GM19239 (cell line): Measurements from ENCODE around the gene RC3H2.
"Not testable (repeated sequence)": the region's sequence is repeated elsewhere in the genome, so short reads cannot be mapped to it uniquely, and the experiment has no call there.

Experiments
- DNase-seq: peaks from one replicate; pipeline ENCODE4 v3.0.0; 2011; ENCODE audit warnings: low spot score; ENCODE audit not compliant: insufficient read length
- FAIRE-seq: peaks from 2 replicates; lab custom pipeline; 2011; peaks lifted over from hg19 to GRCh38; lab: Jason Lieb, UNC

Gene RC3H2

GRCh38 chr9:122923947-122924346 lies 18.8 kb upstream of the RC3H2 start:
- FAIRE-seq = no peak

GRCh38 chr9:122922713-122923112 lies 17.6 kb upstream of the RC3H2 start:
- DNase-seq (no peak), FAIRE-seq (no peak)

More at GRCh38 chr9:122923947-122924346, 18.8 kb upstream of the RC3H2 start:
- no peak for DNase-seq

GRCh38 chr9:122918310-122918709 lies 13.2 kb upstream of the RC3H2 start:
- DNase-seq = no peak

DNA sequence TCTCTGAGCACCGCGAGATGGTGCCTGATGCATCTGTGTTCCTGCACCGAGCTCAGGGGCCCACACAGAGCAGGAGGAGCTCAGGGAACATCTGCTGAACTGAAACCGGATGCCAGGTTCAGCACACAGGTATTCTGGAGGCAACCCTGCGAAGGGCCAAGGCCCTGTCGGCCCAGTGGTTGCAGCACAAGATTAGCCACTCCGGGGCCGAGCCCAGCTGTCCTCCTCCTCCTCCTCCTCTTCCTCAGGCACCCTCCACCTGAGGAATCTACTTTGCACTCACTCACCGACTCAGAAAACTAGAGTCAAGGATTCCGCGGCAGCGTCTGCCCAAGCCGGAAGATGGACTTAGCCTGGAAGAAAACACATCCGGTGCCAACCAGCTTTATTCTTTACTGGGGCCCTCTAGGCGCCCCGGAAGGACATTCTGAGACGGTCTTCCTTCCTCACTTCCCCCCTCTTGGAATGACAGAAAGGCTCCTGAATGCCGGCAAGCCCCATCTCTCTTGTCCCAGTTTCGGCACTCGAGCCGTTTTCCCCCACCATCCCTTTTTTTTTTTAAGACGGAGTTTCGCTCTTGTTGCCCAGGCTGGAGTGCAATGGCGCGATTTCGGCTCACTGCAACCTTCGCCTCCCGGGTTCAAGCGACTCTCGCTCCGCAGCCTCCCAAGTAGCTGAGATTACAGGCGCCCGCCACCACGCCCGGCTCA lies 8.0 kb upstream of the RC3H2 start, which contains the start of gene ZBTB6:
Gene ZBTB6 (minus strand): TSS at position 360 of the 710 bp plus-strand sequence. CDS start 1,251 bp downstream, outside the sequence.
- DNase-seq (peak; percentile 61), FAIRE-seq (peak; percentile 98)

More at GRCh38 chr9:122918310-122918709, 13.2 kb upstream of the RC3H2 start:
- no peak for FAIRE-seq

DNA sequence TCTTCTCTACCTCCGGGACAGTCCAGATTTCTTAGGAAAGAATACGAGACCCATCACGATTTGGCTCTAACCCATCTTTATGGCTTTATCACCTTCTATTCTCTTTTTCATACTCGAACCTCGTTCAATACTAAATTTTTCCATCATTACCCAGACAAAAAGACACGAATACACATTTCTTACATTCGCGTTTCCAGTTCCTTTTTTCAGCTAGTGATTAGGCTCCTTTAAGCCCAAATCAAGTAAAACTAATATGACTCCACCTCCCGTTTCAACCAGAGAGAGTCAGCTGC lies 7.5 kb upstream of the RC3H2 start:
- FAIRE-seq = no peak
- no peak for DNase-seq

GRCh38 chr9:122906122-122906521 lies 963 bp upstream of the RC3H2 start:
- FAIRE-seq, DNase-seq: not testable (repeated sequence)

DNA sequence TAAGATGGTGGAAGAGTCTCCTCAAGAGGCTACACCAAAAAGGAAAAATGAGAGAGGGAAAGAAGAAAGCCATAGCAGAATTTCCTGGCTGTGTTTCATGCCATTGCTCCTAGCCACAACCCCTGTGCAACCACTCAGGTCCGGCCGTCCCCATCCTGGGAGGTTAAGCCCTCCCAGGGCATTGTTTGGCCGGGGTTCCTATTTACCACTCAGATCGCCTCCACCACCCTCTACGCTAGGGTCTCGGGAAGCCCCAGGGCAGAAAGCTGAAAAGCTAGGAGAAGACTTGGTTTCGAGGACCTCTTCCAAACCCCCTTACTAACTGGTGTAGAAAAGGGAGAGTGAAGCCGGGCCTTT lies 715 bp downstream of the RC3H2 start:
- DNase-seq = no peak
- no peak for FAIRE-seq

DNA sequence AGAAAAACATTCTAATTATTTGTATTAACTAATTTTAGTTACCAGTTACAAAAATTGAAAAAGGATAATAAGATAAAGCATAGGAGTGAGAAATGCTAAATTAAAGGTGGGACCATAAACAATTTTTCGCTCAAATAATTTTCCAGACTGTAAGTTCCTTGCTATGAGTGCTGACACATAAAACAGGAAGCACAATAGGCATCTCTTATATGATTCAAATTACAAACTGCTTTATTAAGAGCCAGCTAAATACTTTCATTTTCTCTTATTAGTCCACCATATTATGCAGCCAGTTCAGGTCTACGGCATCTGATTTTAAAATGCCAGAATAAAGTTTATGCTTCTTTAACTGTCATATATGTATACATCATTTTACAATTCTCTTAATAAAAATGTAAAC lies 4.4 kb downstream of the RC3H2 start:
- DNase-seq (no peak), FAIRE-seq (peak; percentile 76)

DNA sequence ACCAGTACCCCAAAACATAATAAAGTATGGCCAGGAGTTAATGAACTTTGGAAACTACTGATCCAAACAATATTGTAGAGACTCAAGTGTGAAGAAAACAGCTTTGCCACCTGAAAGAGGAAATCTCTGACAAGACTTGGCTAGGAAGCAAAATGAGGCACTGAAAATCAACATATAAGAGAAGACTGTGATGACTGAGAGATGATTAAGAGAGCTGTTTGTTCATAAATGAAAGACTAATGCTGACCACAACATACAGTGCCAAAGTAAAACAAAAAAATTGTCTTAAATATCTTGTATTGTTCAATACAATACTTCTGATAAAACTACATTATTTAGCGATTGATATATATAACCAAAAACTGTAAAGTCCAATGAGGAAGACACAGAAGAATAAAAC lies 7.2 kb downstream of the RC3H2 start:
- DNase-seq (no peak), FAIRE-seq (peak; percentile 60)

GRCh38 chr9:122888480-122888879 lies 16.7 kb downstream of the RC3H2 start:
- DNase-seq (no peak), FAIRE-seq (no peak)

GRCh38 chr9:122883125-122883524 lies 22.0 kb downstream of the RC3H2 start:
- FAIRE-seq (peak; percentile 35), DNase-seq (no peak)

DNA sequence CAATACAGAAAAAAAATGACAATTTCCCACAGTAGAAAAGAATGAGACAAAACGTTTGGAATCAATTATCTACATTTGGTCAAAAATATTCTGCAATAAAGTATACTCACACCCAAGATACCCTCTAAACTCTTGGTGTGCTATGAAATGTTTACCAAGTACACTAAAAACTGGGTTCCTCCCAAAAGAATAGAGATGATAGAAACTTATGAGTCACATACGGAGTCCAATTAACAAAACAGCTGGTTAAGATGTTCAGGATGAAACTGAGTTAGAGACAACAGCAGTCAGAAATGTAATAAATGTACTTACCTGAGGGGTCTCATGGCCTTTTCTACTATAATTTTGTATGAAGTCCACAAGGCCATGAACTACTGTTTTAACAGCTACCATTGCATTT lies 25.7 kb downstream of the RC3H2 start:
- FAIRE-seq = no peak

DNA sequence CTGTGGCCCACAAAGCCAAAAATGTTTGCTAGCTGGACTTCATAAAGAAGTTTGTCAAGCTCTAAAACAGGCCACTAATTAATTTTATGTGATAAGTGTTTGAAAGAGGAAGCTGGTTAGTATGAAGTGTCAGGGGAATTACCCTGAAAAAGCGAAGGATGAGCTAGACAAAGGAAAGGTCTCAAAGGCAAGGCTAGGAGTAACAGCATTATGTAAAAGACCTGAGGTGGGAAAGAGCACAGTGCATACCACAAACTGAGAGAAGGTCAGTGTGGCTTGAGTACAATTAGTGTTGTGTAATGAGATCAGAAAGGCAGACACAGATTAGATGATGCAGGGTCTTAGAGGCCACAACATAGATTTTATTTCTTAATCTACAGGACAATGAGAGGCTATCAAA lies 29.6 kb downstream of the RC3H2 start:
- no peak for FAIRE-seq
- DNase-seq = no peak

More for the DNA sequence above, 25.7 kb downstream of the RC3H2 start:
- no peak for DNase-seq

DNA sequence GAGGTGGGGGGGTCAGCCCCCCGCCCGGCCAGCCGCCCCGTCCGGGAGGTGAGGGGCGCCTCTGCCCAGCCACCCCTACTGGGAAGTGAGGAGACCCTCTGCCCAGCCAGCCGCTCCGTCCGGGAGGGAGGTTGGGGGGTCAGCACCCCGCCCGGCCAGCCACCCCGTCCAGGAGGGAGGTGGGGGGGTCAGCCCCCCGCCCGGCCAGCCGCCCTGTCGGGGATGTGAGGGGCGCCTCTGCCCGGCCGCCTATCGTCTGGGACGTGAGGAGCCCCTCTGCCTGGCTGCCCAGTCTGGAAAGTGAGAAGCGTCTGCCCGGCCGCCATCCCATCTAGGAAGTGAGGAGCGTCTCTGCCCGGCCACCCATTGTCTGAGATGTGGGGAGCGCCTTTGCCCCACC lies 37.9 kb downstream of the RC3H2 start:
- not testable (repeated sequence) for DNase-seq, FAIRE-seq

DNA sequence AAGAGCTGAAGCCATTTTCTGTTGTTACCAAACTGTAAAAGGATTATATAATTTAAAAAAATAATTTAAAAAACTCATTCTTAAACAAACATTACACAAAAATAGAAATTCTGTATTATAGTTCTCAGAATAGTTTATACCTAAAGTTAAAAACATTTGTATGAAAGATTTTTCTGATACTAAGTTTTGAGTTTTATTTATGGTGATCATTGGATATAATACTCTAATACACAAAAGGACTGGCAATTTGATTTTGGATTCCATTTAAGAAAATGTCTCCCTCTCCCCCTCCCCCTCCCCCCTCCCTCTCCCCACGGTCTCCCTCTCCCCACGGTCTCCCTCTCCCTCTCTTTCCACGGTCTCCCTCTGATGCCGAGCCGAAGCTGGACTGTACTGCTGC lies 39.1 kb downstream of the RC3H2 start:
- DNase-seq (no peak), FAIRE-seq (no peak)

DNA sequence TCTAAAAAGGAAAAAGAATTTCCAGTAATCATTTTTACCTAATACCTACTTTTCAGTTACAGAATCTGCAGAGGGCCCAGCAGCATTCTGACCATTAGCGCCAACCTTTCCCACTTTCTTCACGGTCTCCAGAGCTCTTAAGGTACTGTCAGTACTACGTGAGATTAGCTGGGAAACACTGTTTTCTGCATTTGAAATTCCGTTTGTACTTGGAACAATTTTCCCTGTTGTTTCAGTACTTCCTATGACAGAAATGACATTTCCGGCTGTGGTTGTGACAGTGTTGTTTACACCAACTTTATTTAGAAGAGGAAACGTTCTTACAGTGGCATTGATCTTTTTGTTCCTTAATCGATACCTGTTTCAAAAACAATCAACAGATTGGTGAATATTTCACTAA lies 39.9 kb downstream of the RC3H2 start:
- no peak for DNase-seq
- no peak for FAIRE-seq

- FAIRE-seq = no peak
- DNase-seq = no peak
Measured at GRCh38 chr9:122863407-122863806, 41.8 kb downstream of the RC3H2 start.

- DNase-seq (no peak), FAIRE-seq (no peak)
Measured at GRCh38 chr9:122860319-122861142, 44.6 kb downstream of the RC3H2 start.

- FAIRE-seq (no peak), DNase-seq (no peak)
Measured at GRCh38 chr9:122857815-122858214, 47.3 kb downstream of the RC3H2 start.

DNA sequence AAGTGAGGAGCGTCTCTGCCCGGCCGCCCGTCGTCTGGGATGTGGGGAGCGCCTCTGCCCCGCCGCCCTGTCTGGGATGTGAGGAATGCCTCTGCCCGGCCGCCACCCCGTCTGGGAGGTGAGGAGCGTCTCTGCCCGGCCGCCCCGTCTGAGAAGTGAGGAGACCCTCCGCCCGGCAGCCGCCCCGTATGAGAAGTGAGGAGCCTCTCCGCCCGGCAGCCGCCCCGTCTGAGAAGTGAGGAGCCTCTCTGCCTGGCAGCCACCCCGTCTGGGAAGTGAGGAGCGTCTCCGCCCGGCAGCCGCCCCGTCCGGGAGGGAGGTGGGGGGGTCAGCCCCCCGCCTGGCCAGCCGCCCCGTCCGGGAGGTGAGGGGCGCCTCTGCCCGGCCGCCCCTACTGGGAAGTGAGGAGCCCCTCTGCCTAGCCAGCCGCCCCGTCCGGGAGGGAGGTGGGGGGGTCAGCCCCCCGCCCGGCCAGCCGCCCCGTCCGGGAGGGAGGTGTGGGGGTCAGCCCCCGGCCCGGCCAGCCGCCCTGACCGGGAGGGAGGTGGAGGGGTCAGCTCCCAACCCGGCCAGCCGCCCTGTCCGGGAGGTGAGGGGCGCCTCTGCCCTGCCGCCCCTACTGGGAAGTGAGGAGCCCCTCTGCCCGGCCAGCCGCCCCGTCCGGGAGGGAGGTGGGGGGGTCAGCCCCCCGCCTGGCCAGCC lies 52.9 kb downstream of the RC3H2 start:
- not testable (repeated sequence) for FAIRE-seq, DNase-seq
